ENCODE measurements around the gene HOXB6. TPM values are rescaled to one million over a fixed set of nuclear protein-coding genes. Genes with fewer than 3 reads are reported as not detected.

HOXB6 gene
- total RNA-seq, 4 donors from 2014 or later: 9.2 to 22.7 (median 15.5) TPM

- no peak for ATAC-seq (ENCODE audit: low FRiP score)
- no peak for DNase-seq (ENCODE audit: low spot score)
- TF ChIP-seq CTCF (IDR thresholded peaks at IDR 0.05): no peak
Measured at GRCh38 chr17:48628649-48629410, 24.0 kb upstream of the HOXB6 start.

GRCh38 chr17:48627623-48628521 lies 23.1 kb upstream of the HOXB6 start:
- ATAC-seq (ENCODE audit: low FRiP score): no peak
- no peak for DNase-seq (ENCODE audit: low spot score)

GRCh38 chr17:48627118-48627597 lies 22.4 kb upstream of the HOXB6 start:
- no peak for TF ChIP-seq CTCF (IDR thresholded peaks at IDR 0.05)
- no peak for ATAC-seq (ENCODE audit: low FRiP score)
- no peak for DNase-seq (ENCODE audit: low spot score)

More at GRCh38 chr17:48627623-48628521, 23.1 kb upstream of the HOXB6 start:
- no peak for TF ChIP-seq CTCF (IDR thresholded peaks at IDR 0.05)

- no peak for TF ChIP-seq CTCF (IDR thresholded peaks at IDR 0.05)
- ATAC-seq (ENCODE audit: low FRiP score) (peak; percentile 63), DNase-seq (ENCODE audit: low spot score) (peak; percentile 48)
Measured at GRCh38 chr17:48626245-48627117, 21.7 kb upstream of the HOXB6 start, which contains the start of gene HOXB9. HOXB9 (minus strand) TSS chr17:48626358; CDS start chr17:48626269, 89 bp downstream.

- no peak for DNase-seq (ENCODE audit: low spot score)
- no peak for TF ChIP-seq CTCF (IDR thresholded peaks at IDR 0.05)
Measured at GRCh38 chr17:48625495-48626244, 20.9 kb upstream of the HOXB6 start.

More at GRCh38 chr17:48625495-48626244, 20.9 kb upstream of the HOXB6 start:
- ATAC-seq (ENCODE audit: low FRiP score): no peak

Measured in omental fat pad (tissue), 4 donors.